NCI-H69 (cell line): ENCODE data around the gene MBLAC2.

Experiments used
- DNase-seq: peaks from one replicate; lab custom pipeline; 2025; lab: John Stamatoyannopoulos, UW

Gene MBLAC2

GRCh38 chr5:90474235-90475107, at the start of gene MBLAC2, which contains the start of gene POLR3G:
MBLAC2 (minus strand) TSS chr5:90474771; CDS start chr5:90474292, 479 bp downstream.
POLR3G (plus strand) TSS chr5:90474864; CDS start chr5:90485568, 10,704 bp downstream.
- peak; percentile 99 for DNase-seq

GRCh38 chr5:90519081-90519480, 44.5 kb upstream of the MBLAC2 start:
- peak; percentile 90 for DNase-seq

- DNase-seq = peak; percentile 93
These were observed 44.1 kb upstream of the MBLAC2 start for GRCh38 chr5:90518661-90519060.

GRCh38 chr5:90514520-90514919, 39.9 kb upstream of the MBLAC2 start:
- no peak for DNase-seq

GRCh38 chr5:90510438-90510837, 35.9 kb upstream of the MBLAC2 start:
- DNase-seq = no peak

- DNase-seq = no peak
These were observed 31.6 kb upstream of the MBLAC2 start for GRCh38 chr5:90506221-90506620.

GRCh38 chr5:90504743-90505142, 30.2 kb upstream of the MBLAC2 start:
- DNase-seq = no peak

- DNase-seq = no peak
These were observed 29.0 kb upstream of the MBLAC2 start for GRCh38 chr5:90503596-90503995.

- no peak for DNase-seq
These were observed 20.6 kb upstream of the MBLAC2 start for GRCh38 chr5:90495146-90495545.

- DNase-seq = no peak
These were observed 19.5 kb upstream of the MBLAC2 start for GRCh38 chr5:90494043-90494442.

GRCh38 chr5:90488791-90489190, 14.2 kb upstream of the MBLAC2 start:
- DNase-seq = no peak

- no peak for DNase-seq
These were observed 10.0 kb upstream of the MBLAC2 start for GRCh38 chr5:90484540-90484939.

- DNase-seq = no peak
These were observed 8.6 kb upstream of the MBLAC2 start for GRCh38 chr5:90483206-90483605.

GRCh38 chr5:90480699-90481098, 6.1 kb upstream of the MBLAC2 start:
- DNase-seq = no peak

GRCh38 chr5:90479611-90480385, 5.2 kb upstream of the MBLAC2 start:
- DNase-seq = no peak

GRCh38 chr5:90477621-90478215, 3.1 kb upstream of the MBLAC2 start:
- DNase-seq = no peak

- peak; percentile 18 for DNase-seq
These were observed 2.5 kb upstream of the MBLAC2 start for GRCh38 chr5:90477073-90477472.

- DNase-seq = peak; percentile 25
These were observed 1.8 kb upstream of the MBLAC2 start for GRCh38 chr5:90476391-90476790.

GRCh38 chr5:90475436-90475980, 937 bp upstream of the MBLAC2 start:
- DNase-seq = peak; percentile 85

GRCh38 chr5:90473396-90474234, 956 bp downstream of the MBLAC2 start:
- peak; percentile 83 for DNase-seq

- no peak for DNase-seq
These were observed 1.7 kb downstream of the MBLAC2 start for GRCh38 chr5:90472783-90473395.
